Measurements from ENCODE around the gene PTPRD.

GRCh38 chr9:8727191-8727590, 1885.6 kb downstream of the PTPRD start:
- no peak for TF ChIP-seq CTCF (IDR thresholded peaks at IDR 0.05)
- no peak for TF ChIP-seq AR (CRISPR knock-in tag; IDR thresholded peaks at IDR 0.05)
